B cell (primary cell): Measurements from ENCODE around the gene AP4S1.

Experiments used
- EZH2 ChIP-seq: IDR thresholded peaks from 2 replicates; pipeline ENCODE4 v1.6.1; 2012; ENCODE audit warnings: borderline replicate concordance, low read depth, mild to moderate bottlenecking, moderate library complexity, low read length; ENCODE audit not compliant: insufficient read depth, poor library complexity, severe bottlenecking
- TF ChIP-seq, protein P1 (sequence below): fragments of 200-600 bp; IDR thresholded peaks from one replicate; pipeline ENCODE4 v1.8.0; 2022; ENCODE audit warnings: antibody characterized with exemption, mild to moderate bottlenecking

DNA sequence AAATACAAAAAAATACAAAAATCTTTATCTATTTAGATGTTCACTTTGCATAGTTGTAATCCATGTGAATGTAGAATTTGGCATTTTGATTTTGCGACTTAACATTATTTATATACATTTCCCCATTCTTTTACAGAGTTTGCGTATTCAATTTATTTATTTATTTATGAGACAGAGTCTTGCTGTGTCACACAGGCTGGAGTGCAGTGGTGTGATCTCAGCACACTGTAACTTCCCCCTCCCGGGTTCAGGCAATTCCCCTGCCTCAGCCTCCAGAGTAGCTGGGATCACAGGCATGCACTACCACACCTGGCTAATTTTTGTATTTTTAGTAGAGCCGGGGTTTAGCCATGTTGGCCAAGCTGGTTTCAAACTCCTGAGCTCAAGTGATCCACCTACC is 26.1 kb downstream of the AP4S1 start:
- TF ChIP-seq, protein P1, sequence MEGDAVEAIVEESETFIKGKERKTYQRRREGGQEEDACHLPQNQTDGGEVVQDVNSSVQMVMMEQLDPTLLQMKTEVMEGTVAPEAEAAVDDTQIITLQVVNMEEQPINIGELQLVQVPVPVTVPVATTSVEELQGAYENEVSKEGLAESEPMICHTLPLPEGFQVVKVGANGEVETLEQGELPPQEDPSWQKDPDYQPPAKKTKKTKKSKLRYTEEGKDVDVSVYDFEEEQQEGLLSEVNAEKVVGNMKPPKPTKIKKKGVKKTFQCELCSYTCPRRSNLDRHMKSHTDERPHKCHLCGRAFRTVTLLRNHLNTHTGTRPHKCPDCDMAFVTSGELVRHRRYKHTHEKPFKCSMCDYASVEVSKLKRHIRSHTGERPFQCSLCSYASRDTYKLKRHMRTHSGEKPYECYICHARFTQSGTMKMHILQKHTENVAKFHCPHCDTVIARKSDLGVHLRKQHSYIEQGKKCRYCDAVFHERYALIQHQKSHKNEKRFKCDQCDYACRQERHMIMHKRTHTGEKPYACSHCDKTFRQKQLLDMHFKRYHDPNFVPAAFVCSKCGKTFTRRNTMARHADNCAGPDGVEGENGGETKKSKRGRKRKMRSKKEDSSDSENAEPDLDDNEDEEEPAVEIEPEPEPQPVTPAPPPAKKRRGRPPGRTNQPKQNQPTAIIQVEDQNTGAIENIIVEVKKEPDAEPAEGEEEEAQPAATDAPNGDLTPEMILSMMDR: no peak
- no peak for TF ChIP-seq EZH2
